22Rv1 (cell line): ENCODE measurements around the gene ECE1.

Source experiments
- ZFX ChIP-seq: fragments of 450-650 bp; IDR thresholded peaks from 2 replicates; pipeline ENCODE4 v1.6.1; 2017; ENCODE audit warnings: antibody characterized with exemption, borderline replicate concordance
- TF ChIP-seq, protein P1 (sequence below): fragments of 450-650 bp; IDR thresholded peaks from 2 replicates; pipeline ENCODE4 v1.5.1; 2017; ENCODE audit warnings: mild to moderate bottlenecking

DNA sequence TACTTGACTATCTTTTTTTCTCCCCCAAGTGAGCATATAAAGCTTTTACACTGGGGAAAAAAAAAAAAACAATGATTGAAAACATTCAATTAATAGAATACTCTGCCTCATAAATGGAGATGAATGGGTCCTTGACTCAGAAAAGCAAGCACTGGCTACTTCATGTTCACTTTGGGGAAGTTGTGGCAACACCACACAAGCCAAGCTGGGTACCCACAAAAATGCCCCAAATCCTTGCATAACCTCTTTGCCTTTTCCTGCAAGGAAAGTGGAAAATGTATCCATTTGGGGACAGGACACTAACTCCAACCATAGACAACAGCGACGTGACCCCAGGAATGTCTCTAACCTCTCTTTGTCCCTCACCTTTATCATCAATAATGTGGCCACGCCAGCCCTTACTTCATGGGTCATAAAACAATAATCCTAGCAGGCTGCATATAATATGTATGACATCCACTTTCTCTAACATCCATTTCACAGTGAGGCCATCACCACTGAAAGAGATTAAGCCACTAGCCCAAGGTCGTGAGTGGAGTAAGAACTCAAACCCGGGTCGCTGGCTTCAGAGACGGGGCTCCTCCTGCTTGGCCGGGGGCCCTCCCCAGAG is 2.3 kb downstream of the ECE1 start:
- TF ChIP-seq, protein P1, sequence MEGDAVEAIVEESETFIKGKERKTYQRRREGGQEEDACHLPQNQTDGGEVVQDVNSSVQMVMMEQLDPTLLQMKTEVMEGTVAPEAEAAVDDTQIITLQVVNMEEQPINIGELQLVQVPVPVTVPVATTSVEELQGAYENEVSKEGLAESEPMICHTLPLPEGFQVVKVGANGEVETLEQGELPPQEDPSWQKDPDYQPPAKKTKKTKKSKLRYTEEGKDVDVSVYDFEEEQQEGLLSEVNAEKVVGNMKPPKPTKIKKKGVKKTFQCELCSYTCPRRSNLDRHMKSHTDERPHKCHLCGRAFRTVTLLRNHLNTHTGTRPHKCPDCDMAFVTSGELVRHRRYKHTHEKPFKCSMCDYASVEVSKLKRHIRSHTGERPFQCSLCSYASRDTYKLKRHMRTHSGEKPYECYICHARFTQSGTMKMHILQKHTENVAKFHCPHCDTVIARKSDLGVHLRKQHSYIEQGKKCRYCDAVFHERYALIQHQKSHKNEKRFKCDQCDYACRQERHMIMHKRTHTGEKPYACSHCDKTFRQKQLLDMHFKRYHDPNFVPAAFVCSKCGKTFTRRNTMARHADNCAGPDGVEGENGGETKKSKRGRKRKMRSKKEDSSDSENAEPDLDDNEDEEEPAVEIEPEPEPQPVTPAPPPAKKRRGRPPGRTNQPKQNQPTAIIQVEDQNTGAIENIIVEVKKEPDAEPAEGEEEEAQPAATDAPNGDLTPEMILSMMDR = no peak
- TF ChIP-seq ZFX = no peak
